ENCODE data around the gene RABEP2. TPM values are rescaled to one million over a fixed set of nuclear protein-coding genes. Genes with fewer than 3 reads are reported as not detected.
A peak's percentile ranks its signal among the peaks of the same experiment; 100 is the strongest.

RABEP2 gene
- total and polyA plus RNA-seq, 8 donors = 21.4 to 35.8 (median 24.4) TPM

DNA sequence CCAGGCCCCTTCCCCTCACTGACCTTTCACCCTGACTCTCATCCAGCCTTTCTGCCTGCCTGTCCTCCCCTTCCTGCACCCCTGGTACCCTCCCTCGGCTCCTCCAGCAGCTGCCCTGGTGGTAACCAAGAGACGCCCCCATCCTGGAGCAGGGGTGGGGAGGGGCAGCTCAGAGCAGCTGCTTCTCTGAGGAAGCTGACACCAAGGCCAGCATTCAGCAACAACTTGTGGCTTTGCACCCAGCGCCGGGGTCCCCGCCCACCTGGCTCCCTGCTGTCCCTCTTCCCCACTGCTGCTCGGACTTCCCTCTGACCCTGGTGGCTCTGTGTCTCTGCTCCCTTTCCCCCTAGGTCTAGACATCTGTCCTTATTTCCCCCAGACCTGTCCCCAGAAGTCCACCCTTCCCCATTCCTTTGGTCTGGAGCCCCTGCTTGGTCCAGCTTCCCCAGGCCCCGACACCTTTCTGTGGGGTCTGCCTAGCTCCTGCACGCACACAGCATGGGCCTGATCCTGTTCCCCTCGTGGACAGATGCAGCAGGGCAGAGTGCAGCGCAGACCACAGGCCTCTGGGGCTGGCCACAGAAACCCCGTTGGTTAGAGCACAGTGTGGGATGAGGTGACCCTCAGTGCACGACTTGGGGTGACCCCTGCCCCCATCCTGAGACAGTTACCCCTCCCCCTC is 47.9 kb downstream of the RABEP2 start:
- Histone ChIP-seq H3K4me1 (peaks cover 9 to 17% of the 10 kb centered on the region in 2 donors), H3K27ac (no peak overlapping the region), H3K36me3 (peaks cover 0 to 28% of the 10 kb centered on the region in 2 donors), H3K4me3 (no peak overlapping the region), H3K27me3 (peaks cover 0 to 21% of the 10 kb centered on the region in 2 donors), H3K9me3 (no peaks in the 10 kb centered on the region)
- no peak for DNase-seq
- TF ChIP-seq, protein P1, sequence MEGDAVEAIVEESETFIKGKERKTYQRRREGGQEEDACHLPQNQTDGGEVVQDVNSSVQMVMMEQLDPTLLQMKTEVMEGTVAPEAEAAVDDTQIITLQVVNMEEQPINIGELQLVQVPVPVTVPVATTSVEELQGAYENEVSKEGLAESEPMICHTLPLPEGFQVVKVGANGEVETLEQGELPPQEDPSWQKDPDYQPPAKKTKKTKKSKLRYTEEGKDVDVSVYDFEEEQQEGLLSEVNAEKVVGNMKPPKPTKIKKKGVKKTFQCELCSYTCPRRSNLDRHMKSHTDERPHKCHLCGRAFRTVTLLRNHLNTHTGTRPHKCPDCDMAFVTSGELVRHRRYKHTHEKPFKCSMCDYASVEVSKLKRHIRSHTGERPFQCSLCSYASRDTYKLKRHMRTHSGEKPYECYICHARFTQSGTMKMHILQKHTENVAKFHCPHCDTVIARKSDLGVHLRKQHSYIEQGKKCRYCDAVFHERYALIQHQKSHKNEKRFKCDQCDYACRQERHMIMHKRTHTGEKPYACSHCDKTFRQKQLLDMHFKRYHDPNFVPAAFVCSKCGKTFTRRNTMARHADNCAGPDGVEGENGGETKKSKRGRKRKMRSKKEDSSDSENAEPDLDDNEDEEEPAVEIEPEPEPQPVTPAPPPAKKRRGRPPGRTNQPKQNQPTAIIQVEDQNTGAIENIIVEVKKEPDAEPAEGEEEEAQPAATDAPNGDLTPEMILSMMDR (IDR thresholded peaks at IDR 0.05) = no peak
- no peak for ATAC-seq
- intact Hi-C loops (cut with DNase I) = no loop called here

DNA sequence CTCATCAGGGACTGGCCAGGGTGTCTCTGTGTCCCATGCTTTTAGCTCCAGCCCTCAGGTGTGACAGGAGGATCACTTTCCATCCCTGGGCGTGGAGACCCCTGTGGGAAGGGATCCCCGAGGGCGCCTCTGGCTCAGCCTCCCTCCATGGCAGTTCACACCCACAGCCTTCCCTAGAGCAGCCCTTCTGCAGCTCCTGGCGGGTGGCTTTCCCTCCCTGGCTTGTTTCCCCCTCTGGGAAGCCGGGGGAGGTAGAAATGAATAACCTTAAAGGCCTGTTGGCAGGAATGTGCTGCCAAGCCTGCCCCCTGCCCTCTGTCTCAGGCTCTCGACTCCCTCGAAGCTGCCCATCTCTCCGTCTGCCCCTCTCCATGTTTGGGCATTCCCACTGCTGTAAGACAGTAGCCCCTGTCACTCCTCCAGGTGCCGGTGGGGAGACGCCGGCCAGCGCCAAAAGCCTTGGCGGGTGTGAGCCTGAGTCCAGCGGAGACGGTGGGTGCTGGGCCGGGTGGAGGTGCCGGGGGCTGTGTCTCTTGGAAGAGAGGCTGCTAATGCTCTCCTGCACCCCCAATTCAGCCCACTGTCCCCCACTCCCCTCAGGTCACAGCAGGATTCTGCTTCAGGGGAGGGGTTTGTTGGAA is 48.9 kb downstream of the RABEP2 start:
- no peak overlapping the region for H3K4me3 ChIP-seq

DNA sequence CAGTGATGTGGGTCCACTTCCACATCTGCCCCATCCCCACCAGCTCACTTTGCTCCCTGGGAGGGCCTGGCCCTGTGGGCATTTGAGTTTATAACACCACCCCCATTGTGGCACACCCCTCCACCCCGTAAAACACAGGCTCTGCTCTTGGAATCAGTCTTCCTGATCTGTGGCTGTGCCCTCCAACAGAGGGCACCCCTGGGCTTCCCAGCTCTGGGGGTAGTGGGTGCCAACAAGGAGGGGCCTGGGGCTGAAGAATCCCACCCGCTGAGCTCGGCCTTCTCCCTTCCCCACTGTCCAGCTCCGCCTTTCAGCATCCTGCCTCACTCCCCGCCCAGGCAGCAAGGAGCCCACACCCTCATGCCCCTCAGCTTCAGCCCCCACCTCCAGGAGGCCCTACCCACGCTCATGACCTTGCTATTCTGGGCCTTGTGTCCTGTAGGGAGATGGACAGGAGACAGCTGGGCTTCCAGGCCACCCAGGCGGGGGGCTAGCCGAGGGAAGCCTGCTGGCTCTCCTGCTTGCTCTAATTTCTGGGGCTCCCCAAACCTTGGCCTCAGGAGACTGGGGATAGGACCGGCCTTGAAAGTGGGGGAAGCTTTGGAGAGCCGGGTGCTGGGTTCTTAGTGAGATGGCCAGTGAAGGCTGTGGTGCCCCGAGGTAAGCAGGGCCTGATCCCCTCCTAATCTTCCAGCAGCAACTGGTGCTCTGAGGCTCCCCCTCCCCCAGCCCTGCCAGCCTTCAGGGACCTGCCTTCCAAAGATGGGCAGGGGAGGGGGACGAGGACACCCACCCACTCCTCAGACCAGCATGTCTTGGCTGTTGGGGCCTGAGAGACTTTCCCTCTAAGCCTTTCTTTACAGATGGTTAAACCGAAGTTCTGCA is 49.7 kb downstream of the RABEP2 start:
- no peak overlapping the region for H3K27ac ChIP-seq
- ATAC-seq (no peak), DNase-seq (peak in 1 of 4 donors; percentile 28)
- TF ChIP-seq, protein P1 (IDR thresholded peaks at IDR 0.05) = no peak
- intact Hi-C loops (cut with DNase I) = no loop called here
- peaks cover 0 to 45% of the 10 kb centered on the region in 2 donors for H3K36me3 ChIP-seq
- peaks cover 0 to 6% of the 10 kb centered on the region in 2 donors for H3K27me3 ChIP-seq
- peaks cover 9 to 13% of the 10 kb centered on the region in 2 donors for H3K4me1 ChIP-seq
- H3K4me3 ChIP-seq = no peak overlapping the region
- H3K9me3 ChIP-seq = no peaks in the 10 kb centered on the region

More for the DNA sequence above, 48.9 kb downstream of the RABEP2 start:
- Histone ChIP-seq H3K27me3 (peaks cover 0 to 12% of the 10 kb centered on the region in 2 donors), H3K9me3 (no peaks in the 10 kb centered on the region), H3K4me1 (peaks cover 9 to 17% of the 10 kb centered on the region in 2 donors), H3K27ac (no peak overlapping the region), H3K36me3 (peaks cover 0 to 38% of the 10 kb centered on the region in 2 donors)
- TF ChIP-seq, protein P1 (IDR thresholded peaks at IDR 0.05) = no peak
- ATAC-seq (no peak), DNase-seq (no peak)
- intact Hi-C loops (cut with DNase I) = no loop called here

DNA sequence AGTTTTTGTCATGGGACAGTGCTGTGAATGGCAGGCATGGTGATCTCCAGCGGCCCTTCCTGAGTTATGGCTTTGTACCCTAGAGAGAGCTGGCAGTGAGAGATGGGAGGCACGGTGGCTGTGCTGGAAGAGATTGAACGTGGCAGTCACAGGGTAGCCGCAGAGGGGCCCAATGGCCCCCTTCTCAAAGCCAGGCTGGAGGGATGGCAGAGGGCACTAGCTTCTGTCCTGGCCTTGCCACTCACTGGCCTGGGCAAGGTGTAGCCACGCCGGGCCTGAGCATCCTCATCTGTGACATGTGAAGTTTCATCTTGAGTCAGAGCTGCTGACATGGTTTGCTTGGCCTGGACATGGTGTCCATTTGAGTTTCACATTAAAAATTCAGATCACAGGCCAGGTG is 50.6 kb downstream of the RABEP2 start:
- intact Hi-C loops (cut with DNase I) = no loop called here
- Histone ChIP-seq H3K36me3 (peaks cover 0 to 55% of the 10 kb centered on the region in 2 donors), H3K27ac (no peak overlapping the region), H3K27me3 (no peaks in the 10 kb centered on the region), H3K4me3 (no peak overlapping the region), H3K9me3 (no peaks in the 10 kb centered on the region), H3K4me1 (peaks cover 4 to 7% of the 10 kb centered on the region in 2 donors)
- ATAC-seq = no peak
- TF ChIP-seq, protein P1 (IDR thresholded peaks at IDR 0.05) = no peak
- DNase-seq = no peak
